GM12891 (cell line): ENCODE results near the gene CSRNP2.

Source experiments
- DNase-seq: peaks from one replicate; pipeline ENCODE4 v3.0.0; 2011; ENCODE audit warnings: low spot score; ENCODE audit not compliant: insufficient read length
- FAIRE-seq: peaks from 2 replicates; lab custom pipeline; 2011; peaks lifted over from hg19 to GRCh38; lab: Jason Lieb, UNC
- PAX5 ChIP-seq: IDR thresholded peaks from 2 replicates; pipeline ENCODE4 v1.6.1; 2011; ENCODE audit warnings: low read length, moderate library complexity, mild to moderate bottlenecking; ENCODE audit not compliant: insufficient read depth, severe bottlenecking
- POLR2A ChIP-seq: IDR thresholded peaks from 2 replicates; pipeline ENCODE4 v1.6.1; 2011; ENCODE audit warnings: low read depth, low read length, control low read depth
- POLR2AphosphoS5 ChIP-seq: IDR thresholded peaks from 2 replicates; pipeline ENCODE4 v1.6.1; 2011; ENCODE audit warnings: low read depth, low read length, control low read depth
- POU2F2 ChIP-seq: IDR thresholded peaks from 2 replicates; pipeline ENCODE4 v1.6.1; 2011; ENCODE audit warnings: low read depth, mild to moderate bottlenecking, control low read depth, low read length, moderate library complexity
- SPI1 ChIP-seq: IDR thresholded peaks from 2 replicates; pipeline ENCODE4 v1.6.1; 2011; ENCODE audit warnings: low read depth, low read length, control low read depth
- TAF1 ChIP-seq: IDR thresholded peaks from 2 replicates; pipeline ENCODE4 v1.6.1; 2011; ENCODE audit warnings: low read depth, low read length, control low read depth

CSRNP2 gene

GRCh38 chr12:51033457-51034089 lies 49.8 kb downstream of the CSRNP2 start:
- TF ChIP-seq POLR2A: no peak
- no peak for TF ChIP-seq SPI1
- TF ChIP-seq TAF1: no peak
- FAIRE-seq: no peak
- DNase-seq: no peak

- no peak for DNase-seq
- TF ChIP-seq POLR2AphosphoS5: no peak
- no peak for TF ChIP-seq POU2F2
- TF ChIP-seq PAX5: no peak
- no peak for TF ChIP-seq POLR2A
- no peak for TF ChIP-seq TAF1
- TF ChIP-seq SPI1: no peak
- FAIRE-seq: no peak
Measured at GRCh38 chr12:51033048-51033447, 50.3 kb downstream of the CSRNP2 start.

- FAIRE-seq (no peak), DNase-seq (no peak)
- no peak for TF ChIP-seq POLR2AphosphoS5
- no peak for TF ChIP-seq PAX5
- no peak for TF ChIP-seq POU2F2
- no peak for TF ChIP-seq SPI1
- no peak for TF ChIP-seq TAF1
- TF ChIP-seq POLR2A: no peak
Measured at GRCh38 chr12:51028813-51029150, 54.6 kb downstream of the CSRNP2 start.

- DNase-seq: no peak
- no peak for TF ChIP-seq SPI1
- no peak for FAIRE-seq
Measured at GRCh38 chr12:51028126-51028812, 55.1 kb downstream of the CSRNP2 start.

- TF ChIP-seq PAX5: no peak
- no peak for TF ChIP-seq SPI1
- TF ChIP-seq TAF1: no peak
- no peak for TF ChIP-seq POLR2AphosphoS5
- TF ChIP-seq POLR2A: no peak
- DNase-seq: no peak
- no peak for FAIRE-seq
Measured at GRCh38 chr12:51027342-51027835, 56.0 kb downstream of the CSRNP2 start.

- TF ChIP-seq TAF1 (no peak; the same call in 1 of the 2 replicates), SPI1 (no peak), POU2F2 (no peak)
- DNase-seq: peak; percentile 95
- peak; percentile 94 for FAIRE-seq
Measured at GRCh38 chr12:51025836-51026638, 57.4 kb downstream of the CSRNP2 start, which contains the start of gene SLC11A2. SLC11A2 (minus strand) TSS chr12:51026384; CDS start chr12:51010728, 15,656 bp downstream.

GRCh38 chr12:51025338-51025835 lies 58.0 kb downstream of the CSRNP2 start:
- FAIRE-seq (no peak), DNase-seq (no peak)
- TF ChIP-seq POLR2A (no peak), PAX5 (no peak), POLR2AphosphoS5 (no peak), SPI1 (no peak), POU2F2 (no peak), TAF1 (no peak)

GRCh38 chr12:51023625-51024382 lies 59.6 kb downstream of the CSRNP2 start:
- FAIRE-seq (no peak), DNase-seq (no peak)
- no peak for TF ChIP-seq POU2F2

GRCh38 chr12:51021694-51022093 lies 61.7 kb downstream of the CSRNP2 start:
- DNase-seq: no peak
- no peak for FAIRE-seq
- TF ChIP-seq POU2F2 (no peak), SPI1 (no peak), POLR2A (no peak)
